HG03354 (cell line): ENCODE measurements around the gene MCM8.

Experiments
- ATAC-seq: cut with Tn5 transposase; IDR thresholded peaks from one replicate; pipeline ENCODE4 v1.9.1; 2021; ENCODE audit warnings: mild to moderate bottlenecking; ENCODE audit not compliant: unreplicated experiment, poor library complexity, severe bottlenecking

Gene MCM8

GRCh38 chr20:6036213-6036612, 85.8 kb downstream of the MCM8 start:
- ATAC-seq = no peak

- ATAC-seq = no peak
Observed at GRCh38 chr20:6037082-6037481, 86.6 kb downstream of the MCM8 start.

GRCh38 chr20:6038256-6038655, 87.8 kb downstream of the MCM8 start:
- no peak for ATAC-seq

GRCh38 chr20:6039766-6040165, 89.3 kb downstream of the MCM8 start:
- no peak for ATAC-seq

GRCh38 chr20:6040540-6040939, 90.1 kb downstream of the MCM8 start:
- no peak for ATAC-seq

- no peak for ATAC-seq
Observed at GRCh38 chr20:6040958-6041807, 90.7 kb downstream of the MCM8 start.

GRCh38 chr20:6041808-6042265, 91.4 kb downstream of the MCM8 start:
- no peak for ATAC-seq

GRCh38 chr20:6044115-6044514, 93.7 kb downstream of the MCM8 start:
- ATAC-seq = no peak

- no peak for ATAC-seq
Observed at GRCh38 chr20:6045566-6045965, 95.1 kb downstream of the MCM8 start.

GRCh38 chr20:6046432-6046831, 96.0 kb downstream of the MCM8 start:
- ATAC-seq = no peak

- no peak for ATAC-seq
Observed at GRCh38 chr20:6048391-6048790, 97.9 kb downstream of the MCM8 start.
